Mucosa of descending colon (tissue), 3 donors: ENCODE data around the gene STAT5B. TPM values are rescaled to one million over a fixed set of nuclear protein-coding genes. Genes with fewer than 3 reads are reported as not detected.
"Not testable (repeated sequence)": the region's sequence is repeated elsewhere in the genome, so short reads cannot be mapped to it uniquely, and the experiment has no call there.

Source experiments
- ATAC-seq: fragments of 200-7000 bp; cut with Tn5 transposase; one replicate; pipeline ENCODE4 v1.9.1; 2020; ENCODE audit warnings: mild to moderate bottlenecking, moderate library complexity
- DNase-seq, 3 donors: peaks; one replicate each; pipeline ENCODE4 v3.0.0-alpha.2; 2020
- H3K36me3 ChIP-seq: fragments of 200-600 bp; one replicate; pipeline ENCODE4 v1.8.0; 2021; ENCODE audit warnings: low read depth, mild to moderate bottlenecking
- H3K4me1 ChIP-seq: fragments of 200-600 bp; one replicate; pipeline ENCODE4 v1.8.0; 2021; ENCODE audit warnings: low read depth, mild to moderate bottlenecking
- H3K4me3 ChIP-seq: fragments of 200-600 bp; one replicate; pipeline ENCODE4 v1.8.0; 2021; ENCODE audit warnings: mild to moderate bottlenecking
- H3K9me3 ChIP-seq: fragments of 200-600 bp; one replicate; pipeline ENCODE4 v1.8.0; 2021; ENCODE audit warnings: mild to moderate bottlenecking
- intact Hi-C, 2 donors: fragments of 100-400 bp; cut with DNase I in 1 of 2; cut with micrococcal nuclease in 1 of 2; formaldehyde crosslinking; loops; one replicate each; pipeline versions ENCODE4 v1.11.0 to v1.11.1; 2022; cut with DNase I, micrococcal nuclease
- total RNA-seq, 3 donors: library from RNA; stranded (reverse); fragmentation: NEBNext Ultra II Directional in 2 of 3; extraction: Animal tissue kit (Norgen Biotek cat#: 25700) in 2 of 3; gene quantifications; one replicate each; pipeline versions ENCODE4 v1.2.1 to v1.2.4, GENCODE V29; 2021 to 2023
- TF ChIP-seq, protein P1 (sequence below): fragments of 200-600 bp; IDR thresholded peaks from one replicate; pipeline ENCODE4 v1.8.0; 2022; ENCODE audit warnings: antibody characterized with exemption, mild to moderate bottlenecking
- donor health status: DM: no; HTN: no; CAD: no; lungs with moderate emphysema.
- donor health status: DM: no; HTN: no; CAD: no.
- donor health status: DM: no; HTN: yes; CAD: no.

STAT5B gene
- total RNA-seq, 3 donors from 2014 or later: 30.1 to 93.0 (median 32.2) TPM

DNA sequence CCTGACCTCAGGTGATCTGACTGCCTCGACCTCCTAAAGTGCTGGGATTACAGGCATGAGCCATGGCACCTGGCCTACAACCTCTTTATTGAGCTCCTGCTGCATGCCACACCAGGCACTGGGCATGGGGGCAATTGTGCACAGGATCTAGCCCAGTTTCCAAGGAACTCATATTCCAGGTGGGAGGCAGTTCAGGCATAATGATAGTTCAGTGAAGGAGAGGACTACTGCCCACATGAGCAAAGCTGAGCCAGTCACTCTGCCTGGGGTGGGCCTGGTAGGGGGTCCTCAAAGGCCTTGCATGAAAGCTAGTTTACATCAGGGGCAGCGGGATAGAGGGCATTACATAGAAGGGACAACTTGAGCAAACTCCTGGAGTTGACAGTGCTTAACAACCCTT lies 88.4 kb downstream of the STAT5B start:
- intact Hi-C loops: no loop called here
- Histone ChIP-seq H3K9me3 (no peaks in the 10 kb centered on the region), H3K36me3 (no peaks in the 10 kb centered on the region), H3K4me1 (peaks cover 18% of the 10 kb centered on the region), H3K4me3 (no peak overlapping the region)
- TF ChIP-seq, protein P1, sequence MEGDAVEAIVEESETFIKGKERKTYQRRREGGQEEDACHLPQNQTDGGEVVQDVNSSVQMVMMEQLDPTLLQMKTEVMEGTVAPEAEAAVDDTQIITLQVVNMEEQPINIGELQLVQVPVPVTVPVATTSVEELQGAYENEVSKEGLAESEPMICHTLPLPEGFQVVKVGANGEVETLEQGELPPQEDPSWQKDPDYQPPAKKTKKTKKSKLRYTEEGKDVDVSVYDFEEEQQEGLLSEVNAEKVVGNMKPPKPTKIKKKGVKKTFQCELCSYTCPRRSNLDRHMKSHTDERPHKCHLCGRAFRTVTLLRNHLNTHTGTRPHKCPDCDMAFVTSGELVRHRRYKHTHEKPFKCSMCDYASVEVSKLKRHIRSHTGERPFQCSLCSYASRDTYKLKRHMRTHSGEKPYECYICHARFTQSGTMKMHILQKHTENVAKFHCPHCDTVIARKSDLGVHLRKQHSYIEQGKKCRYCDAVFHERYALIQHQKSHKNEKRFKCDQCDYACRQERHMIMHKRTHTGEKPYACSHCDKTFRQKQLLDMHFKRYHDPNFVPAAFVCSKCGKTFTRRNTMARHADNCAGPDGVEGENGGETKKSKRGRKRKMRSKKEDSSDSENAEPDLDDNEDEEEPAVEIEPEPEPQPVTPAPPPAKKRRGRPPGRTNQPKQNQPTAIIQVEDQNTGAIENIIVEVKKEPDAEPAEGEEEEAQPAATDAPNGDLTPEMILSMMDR: no peak
- DNase-seq (no peak), ATAC-seq (no peak)

DNA sequence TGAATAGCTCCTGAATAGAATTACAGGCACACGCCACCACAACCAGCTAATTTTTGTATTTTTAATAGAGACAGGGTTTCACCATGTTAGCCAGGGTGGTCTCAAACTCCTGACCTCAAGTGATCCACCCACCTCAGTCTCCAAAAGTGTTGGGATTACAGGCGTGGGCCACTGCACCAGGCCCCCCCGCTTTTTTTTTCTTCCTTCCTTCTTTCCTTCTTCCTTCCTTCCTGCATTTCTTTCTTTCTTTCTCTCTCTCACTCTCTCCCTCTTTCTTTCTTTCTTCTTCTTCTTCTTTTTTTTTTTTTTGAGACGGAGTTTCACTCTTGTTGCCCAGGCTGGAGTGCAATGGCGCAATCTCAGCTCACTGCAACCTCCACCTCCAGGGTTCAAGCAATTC lies 90.0 kb downstream of the STAT5B start:
- H3K4me3 ChIP-seq, H3K9me3 ChIP-seq, H3K36me3 ChIP-seq, ATAC-seq, DNase-seq, intact Hi-C loops: not testable (repeated sequence)
- H3K4me1 ChIP-seq: peaks cover 22% of the 10 kb centered on the region

DNA sequence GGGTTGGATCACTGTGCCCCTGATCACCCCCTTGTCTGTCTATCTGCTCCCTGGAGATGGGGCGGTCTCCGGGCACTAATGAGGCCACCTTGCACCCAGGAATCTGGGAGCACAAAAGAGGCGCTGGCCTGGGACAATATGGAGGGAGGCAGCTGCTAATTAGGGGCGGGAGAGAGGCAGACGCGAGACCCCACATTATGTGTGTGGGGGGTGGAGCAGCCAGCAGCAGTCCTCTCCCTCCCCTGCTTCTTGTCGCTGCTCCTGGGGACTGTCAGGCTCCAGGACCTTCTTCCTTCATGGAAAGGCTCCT lies 90.6 kb downstream of the STAT5B start:
- intact Hi-C loops: no loop called here

DNA sequence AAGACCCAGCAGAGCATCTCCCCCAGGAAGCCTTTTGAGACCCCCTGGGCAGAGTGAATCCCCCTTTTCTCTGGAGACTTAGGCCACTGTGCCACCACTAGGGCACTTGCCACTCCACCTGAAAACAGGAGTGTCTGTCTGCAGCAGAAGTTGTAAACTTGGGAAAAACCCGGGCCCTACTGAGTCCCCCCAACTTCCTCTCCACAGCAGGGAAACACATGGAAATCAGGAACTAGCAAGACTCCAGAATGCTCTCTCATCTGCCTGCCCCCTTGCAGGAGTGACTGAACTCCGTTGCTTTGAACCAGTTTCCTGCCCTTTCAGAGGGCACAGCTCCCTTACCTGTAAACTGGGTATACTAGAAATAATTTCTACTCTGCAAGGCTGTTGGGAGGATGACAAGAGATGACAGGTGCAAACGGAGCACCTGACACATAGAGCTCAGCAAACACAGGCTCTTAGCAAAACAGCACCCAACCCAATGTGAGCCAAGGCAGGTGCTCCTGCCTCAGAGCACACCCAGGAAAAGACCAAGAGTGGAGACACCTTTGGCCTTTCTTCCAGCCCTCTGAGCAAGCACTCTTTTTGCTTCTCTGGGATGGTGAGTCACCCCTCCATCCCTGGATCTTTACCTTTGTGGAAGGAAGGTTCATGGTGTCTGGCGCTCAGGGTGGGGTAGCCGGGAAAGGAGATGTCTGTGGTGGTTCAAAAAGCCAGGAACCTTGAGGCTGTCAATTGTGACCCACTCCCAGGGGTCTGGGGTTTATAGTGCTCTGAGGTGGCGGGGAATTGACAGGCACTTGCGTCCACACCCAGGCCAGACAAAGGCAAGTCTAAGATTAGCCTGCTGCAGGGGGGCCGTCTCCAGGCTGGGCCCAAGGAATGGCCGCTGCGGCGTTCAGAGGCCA lies 91.2 kb downstream of the STAT5B start, which contains the start of gene HCRT:
HCRT (minus strand) TSS at position 740 of the 908 bp plus-strand sequence; CDS start at position 653, 87 bp downstream.
- no peak for DNase-seq
- Histone ChIP-seq H3K9me3 (no peaks in the 10 kb centered on the region), H3K4me3 (no peak within 1 kb of the TSS), H3K4me1 (peaks cover 32% of the 10 kb centered on the region), H3K36me3 (no peaks in the 10 kb centered on the region)
- intact Hi-C loops: no loop called here
- TF ChIP-seq, protein P1: no peak
- peak; percentile 27 for ATAC-seq

More for the DNA sequence above, 90.6 kb downstream of the STAT5B start:
- Histone ChIP-seq H3K4me1 (peaks cover 28% of the 10 kb centered on the region), H3K4me3 (no peak overlapping the region), H3K36me3 (no peaks in the 10 kb centered on the region), H3K9me3 (no peaks in the 10 kb centered on the region)
- no peak for ATAC-seq
- no peak for DNase-seq
- TF ChIP-seq, protein P1: no peak

DNA sequence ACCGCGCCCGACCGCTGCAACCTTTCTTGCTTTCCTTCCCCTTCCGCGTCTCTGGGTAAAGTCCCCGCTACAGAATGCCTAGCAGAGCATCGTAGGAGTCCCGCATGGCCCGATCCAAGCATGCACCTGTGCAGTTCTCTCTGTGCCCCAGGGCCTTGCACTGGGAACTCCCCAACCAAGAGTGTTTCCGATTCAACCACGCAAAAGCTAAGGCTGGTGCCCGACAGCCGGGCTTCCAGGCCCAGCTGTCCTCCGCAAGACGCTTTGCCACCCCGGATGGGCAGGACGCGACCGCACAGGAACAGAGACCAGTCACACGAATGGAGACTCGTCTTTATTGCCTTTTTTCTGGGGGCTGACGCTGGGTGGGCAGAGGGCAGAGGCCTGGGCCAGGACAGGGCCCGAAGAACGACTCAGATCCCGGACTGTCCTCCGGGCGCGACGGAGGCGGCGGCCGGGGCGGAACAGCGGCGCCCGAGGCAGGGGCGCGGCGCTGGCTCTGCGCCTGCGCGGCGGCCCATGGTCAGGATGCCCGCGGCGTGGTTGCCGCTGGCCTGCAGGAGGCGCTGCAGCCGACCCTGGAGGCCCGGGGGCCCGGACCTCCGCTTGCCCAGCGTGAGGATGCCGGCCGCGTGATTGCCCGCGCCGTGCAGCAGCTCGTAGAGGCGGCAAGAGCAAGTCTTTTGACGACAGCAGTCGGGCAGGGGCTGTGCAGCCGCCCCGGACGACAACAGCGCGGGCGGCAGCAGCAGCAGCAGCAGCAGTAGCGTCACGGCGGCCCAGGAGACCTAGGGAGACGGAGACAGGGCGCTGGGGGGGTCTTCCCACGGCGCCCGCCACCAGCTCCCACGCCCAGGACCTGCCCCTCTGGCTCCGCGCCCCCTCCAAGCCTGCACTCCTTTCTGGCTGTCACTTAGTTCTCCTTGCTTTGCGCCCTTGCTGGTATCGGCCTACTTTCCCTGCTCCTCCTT lies 92.2 kb downstream of the STAT5B start:
- intact Hi-C loops: no loop called here
- peak overlapping the region; percentile 17 for H3K4me3 ChIP-seq
- peak; percentile 91 for ATAC-seq
- TF ChIP-seq, protein P1: peak; percentile 94
- H3K4me1 ChIP-seq: peaks cover 32% of the 10 kb centered on the region
- H3K9me3 ChIP-seq: no peaks in the 10 kb centered on the region
- DNase-seq: peak; percentile 80 to 91 (median 86)
- H3K36me3 ChIP-seq: no peaks in the 10 kb centered on the region
